ENCODE results near the gene SMPX.

DNA sequence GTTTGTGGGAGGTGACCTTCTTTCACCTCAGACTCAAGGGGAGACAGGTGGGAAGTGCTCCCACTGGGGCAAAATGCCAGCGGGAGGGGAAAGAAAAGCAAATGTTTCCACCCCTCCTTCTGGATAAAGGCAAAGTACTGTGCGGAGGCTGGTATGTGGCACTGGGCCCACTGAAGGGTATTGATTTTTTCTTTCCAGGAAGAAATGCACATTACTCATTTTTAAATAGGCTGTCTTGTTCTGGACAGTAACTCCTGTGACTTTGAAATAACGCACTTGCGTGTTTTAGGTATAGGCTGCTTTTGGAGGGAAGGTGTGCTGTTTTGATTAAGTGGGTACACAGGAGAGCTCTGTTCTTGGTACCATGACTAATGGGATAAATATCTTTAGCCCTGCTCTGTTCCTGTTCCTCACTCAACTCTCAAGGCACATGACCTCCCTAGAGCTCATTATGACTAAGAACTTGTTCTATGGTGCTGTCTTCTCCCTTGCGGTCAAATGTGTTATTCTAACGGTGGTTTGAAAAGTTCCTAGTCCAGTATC, 40.8 kb upstream of the SMPX start:
- TF ChIP-seq EZH2 (IDR thresholded peaks at IDR 0.05) = no peak
- TF ChIP-seq POLR2AphosphoS5 (IDR thresholded peaks at IDR 0.05; ENCODE audit: borderline replicate concordance, low read depth, low read length) = no peak
